ENCODE data around the gene KIZ. TPM values are rescaled to one million over a fixed set of nuclear protein-coding genes. Genes with fewer than 3 reads are reported as not detected.

KIZ gene
- polyA plus RNA-seq, 1 experiment, result 13.6 TPM

DNA sequence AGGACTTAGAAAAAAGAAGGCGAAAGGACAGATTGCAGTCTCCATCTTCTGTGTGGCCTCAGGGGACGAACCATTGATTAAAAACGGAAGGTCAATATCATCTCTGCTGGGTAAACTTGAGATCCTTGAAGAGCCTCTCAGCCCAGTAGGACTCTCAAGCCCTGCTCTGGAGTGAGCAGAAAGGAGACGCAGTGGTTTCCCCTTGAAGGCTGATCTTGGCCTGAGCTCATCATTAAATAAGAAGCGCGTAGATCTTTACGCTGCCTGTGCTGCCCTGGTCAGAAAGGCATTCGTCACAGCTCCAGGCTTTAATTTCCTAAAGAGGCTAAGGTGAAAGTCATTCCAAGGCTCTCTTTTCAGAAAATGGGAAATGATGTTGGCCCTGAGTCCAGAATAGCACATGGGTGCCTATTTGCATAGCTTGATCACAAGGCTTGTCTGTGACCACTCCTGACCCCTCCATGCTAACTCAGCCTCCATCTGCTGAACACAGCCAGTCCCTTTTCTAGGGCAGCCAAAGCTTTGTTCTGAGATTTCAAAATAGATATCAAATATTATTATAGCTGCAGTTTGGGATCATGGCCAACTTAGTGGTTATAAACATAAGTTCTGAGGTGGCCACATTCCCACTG lies 148.0 kb downstream of the KIZ start:
- ChIA-PET CTCF (no interaction called here), POLR2A (no interaction called here)
- no peak for DNase-seq (ENCODE audit: low read depth)
- H3K4me3 ChIP-seq (ENCODE audit: low read depth, low read length), result no peak overlapping the region
- TF ChIP-seq, protein P1, sequence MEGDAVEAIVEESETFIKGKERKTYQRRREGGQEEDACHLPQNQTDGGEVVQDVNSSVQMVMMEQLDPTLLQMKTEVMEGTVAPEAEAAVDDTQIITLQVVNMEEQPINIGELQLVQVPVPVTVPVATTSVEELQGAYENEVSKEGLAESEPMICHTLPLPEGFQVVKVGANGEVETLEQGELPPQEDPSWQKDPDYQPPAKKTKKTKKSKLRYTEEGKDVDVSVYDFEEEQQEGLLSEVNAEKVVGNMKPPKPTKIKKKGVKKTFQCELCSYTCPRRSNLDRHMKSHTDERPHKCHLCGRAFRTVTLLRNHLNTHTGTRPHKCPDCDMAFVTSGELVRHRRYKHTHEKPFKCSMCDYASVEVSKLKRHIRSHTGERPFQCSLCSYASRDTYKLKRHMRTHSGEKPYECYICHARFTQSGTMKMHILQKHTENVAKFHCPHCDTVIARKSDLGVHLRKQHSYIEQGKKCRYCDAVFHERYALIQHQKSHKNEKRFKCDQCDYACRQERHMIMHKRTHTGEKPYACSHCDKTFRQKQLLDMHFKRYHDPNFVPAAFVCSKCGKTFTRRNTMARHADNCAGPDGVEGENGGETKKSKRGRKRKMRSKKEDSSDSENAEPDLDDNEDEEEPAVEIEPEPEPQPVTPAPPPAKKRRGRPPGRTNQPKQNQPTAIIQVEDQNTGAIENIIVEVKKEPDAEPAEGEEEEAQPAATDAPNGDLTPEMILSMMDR (IDR thresholded peaks at IDR 0.05; ENCODE audit: insufficient read depth, low read depth, low read length), result no peak
- H3K27me3 ChIP-seq (ENCODE audit: control insufficient read depth, insufficient read depth, low read length), result no peaks in the 10 kb centered on the region
- no peaks in the 10 kb centered on the region for H3K36me3 ChIP-seq (ENCODE audit: control insufficient read depth, insufficient read depth, low read length)

DNA sequence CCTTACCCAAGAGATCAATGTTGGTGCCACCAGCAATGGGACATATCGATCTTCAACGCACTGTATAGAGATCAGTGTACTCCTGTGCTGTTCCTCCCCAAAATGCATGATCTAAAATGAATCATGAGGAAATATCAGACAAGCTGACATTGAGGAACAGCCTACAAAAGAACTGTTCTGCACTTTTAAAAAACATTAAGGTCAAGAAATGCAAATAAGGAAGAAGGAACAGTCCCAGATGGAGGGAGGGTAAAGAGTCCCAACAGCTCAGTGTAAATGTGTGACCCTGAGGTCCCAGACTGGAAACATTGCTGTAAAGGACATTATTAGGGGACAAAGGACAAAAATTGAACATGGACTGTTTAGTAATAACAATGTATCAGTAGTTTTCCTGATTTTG lies 152.9 kb downstream of the KIZ start:
- H3K36me3 ChIP-seq (ENCODE audit: control insufficient read depth, insufficient read depth, low read length), result no peaks in the 10 kb centered on the region
- TF ChIP-seq, protein P1 (IDR thresholded peaks at IDR 0.05; ENCODE audit: insufficient read depth, low read depth, low read length), result no peak
- H3K27me3 ChIP-seq (ENCODE audit: control insufficient read depth, insufficient read depth, low read length), result no peaks in the 10 kb centered on the region; the same call in 1 of the 2 replicates
- no peak for DNase-seq (ENCODE audit: low read depth)
- ChIA-PET POLR2A (no interaction called here), CTCF (no interaction called here)
- no peak overlapping the region for H3K4me3 ChIP-seq (ENCODE audit: low read depth, low read length)

DNA sequence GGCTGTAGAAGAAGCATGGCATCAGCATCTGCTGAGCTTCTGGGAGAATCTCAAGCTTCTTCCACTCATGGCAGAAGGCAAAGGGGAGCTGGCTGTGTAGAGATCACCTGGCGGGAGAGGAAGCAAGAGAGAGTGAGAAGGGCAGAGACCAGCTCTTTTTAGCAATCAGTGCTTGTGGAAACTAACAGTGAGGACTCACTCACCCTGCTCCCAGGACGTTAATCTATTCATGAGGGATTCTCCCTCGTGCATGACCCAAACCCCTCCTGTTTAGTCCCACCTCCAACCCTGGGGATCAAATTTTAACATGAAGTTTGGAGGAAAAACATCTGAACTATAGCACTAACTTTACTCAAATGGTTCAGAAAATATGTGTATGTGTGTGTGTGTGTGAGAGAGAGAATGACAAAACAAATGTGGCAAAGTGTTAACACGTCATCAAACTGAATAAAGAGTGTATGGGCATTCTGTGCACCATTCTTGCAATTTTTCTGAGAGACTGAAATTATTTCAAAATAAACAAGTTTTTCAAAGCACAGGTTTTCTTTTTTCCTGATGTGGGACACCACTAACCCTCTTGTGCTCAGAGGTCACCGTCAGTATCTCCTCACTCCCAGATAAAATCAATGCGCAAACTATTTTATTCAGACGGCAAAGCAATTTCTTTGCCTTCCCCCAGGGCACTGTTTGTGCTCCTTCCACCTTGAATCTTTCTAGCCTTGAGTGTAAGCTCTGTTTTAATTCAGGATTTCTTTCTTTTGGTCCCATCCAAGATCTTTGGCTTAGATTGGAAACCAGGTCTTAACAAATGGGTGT lies 154.0 kb downstream of the KIZ start:
- Histone ChIP-seq H3K27me3 (ENCODE audit: control insufficient read depth, insufficient read depth, low read length) (no peaks in the 10 kb centered on the region; the same call in 1 of the 2 replicates), H3K4me3 (ENCODE audit: low read depth, low read length) (no peak overlapping the region), H3K36me3 (ENCODE audit: control insufficient read depth, insufficient read depth, low read length) (no peaks in the 10 kb centered on the region)
- DNase-seq (ENCODE audit: low read depth), result no peak
- POLR2A ChIA-PET, result no interaction called here
- TF ChIP-seq, protein P1 (IDR thresholded peaks at IDR 0.05; ENCODE audit: insufficient read depth, low read depth, low read length), result no peak
- CTCF ChIA-PET, result interaction anchor here (0.6 kb wide), 1 partner anchor 184 kb away, joined by 3 read pairs; no protein-coding TSS in a partner anchor

DNA sequence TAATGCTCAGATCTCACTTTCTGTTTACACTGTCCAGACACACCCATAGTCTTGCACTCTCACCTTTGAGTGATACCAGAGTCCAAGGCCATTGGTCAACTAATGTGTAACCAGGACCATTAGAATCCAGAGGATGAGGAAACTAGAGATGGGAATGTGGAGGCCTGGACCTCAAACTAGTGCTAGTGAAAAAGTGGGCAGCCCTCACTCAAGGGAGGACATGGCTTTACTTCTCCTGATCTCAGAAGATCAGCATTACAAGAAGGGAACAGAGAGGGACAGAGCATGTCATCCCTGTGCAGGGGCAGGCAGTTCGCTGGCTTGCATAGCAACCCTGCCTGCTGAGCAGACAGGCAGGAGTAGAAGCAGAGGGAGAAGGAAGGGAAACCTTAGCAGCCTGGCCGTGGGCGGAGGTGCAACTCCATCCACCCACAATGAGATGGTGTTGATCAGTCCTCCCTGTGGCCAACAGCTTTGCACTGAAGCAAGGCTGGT lies 154.7 kb downstream of the KIZ start:
- DNase-seq (ENCODE audit: low read depth), result no peak
- ChIA-PET CTCF (no interaction called here), POLR2A (no interaction called here)
- Histone ChIP-seq H3K36me3 (ENCODE audit: control insufficient read depth, insufficient read depth, low read length) (no peaks in the 10 kb centered on the region), H3K27me3 (ENCODE audit: control insufficient read depth, insufficient read depth, low read length) (no peaks in the 10 kb centered on the region; the same call in 1 of the 2 replicates), H3K4me3 (ENCODE audit: low read depth, low read length) (no peak overlapping the region)
- TF ChIP-seq, protein P1 (IDR thresholded peaks at IDR 0.05; ENCODE audit: insufficient read depth, low read depth, low read length), result no peak

DNA sequence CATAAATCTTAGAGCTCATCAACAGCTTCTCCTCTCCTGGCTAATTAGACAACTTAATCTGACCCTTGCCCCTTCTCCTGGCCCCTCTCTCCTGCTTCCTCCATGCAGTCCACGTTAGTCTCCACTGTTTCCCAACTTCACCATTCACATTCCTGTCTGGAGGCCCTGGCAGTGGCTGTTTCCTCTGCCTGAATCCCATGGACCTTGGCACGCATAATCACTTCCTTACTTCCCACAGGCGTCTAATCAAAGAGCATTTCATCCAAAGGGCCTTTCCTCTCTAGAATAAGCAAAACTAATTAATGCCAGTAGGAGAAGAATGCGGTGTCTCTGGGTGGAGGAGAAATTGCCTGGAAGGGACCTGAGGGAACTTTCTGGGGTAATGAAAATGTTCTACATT lies 160.9 kb downstream of the KIZ start:
- CTCF ChIA-PET, result interaction anchor here (1.2 kb wide), 1 partner anchor 17 kb away, joined by 3 read pairs; the partner anchor contains the start of gene XRN2
- no peak for DNase-seq (ENCODE audit: low read depth)
- Histone ChIP-seq H3K36me3 (ENCODE audit: control insufficient read depth, insufficient read depth, low read length) (no peaks in the 10 kb centered on the region), H3K4me3 (ENCODE audit: low read depth, low read length) (no peak overlapping the region), H3K27me3 (ENCODE audit: control insufficient read depth, insufficient read depth, low read length) (no peaks in the 10 kb centered on the region)
- TF ChIP-seq, protein P1 (IDR thresholded peaks at IDR 0.05; ENCODE audit: insufficient read depth, low read depth, low read length), result no peak
- POLR2A ChIA-PET, result no interaction called here
